GM12878 (cell line): ENCODE measurements around the gene FAM177B. TPM values are rescaled to one million over a fixed set of nuclear protein-coding genes. Genes with fewer than 3 reads are reported as not detected.

Source experiments
- ATAC-seq: fragments of 200-7000 bp; cut with Tn5 transposase; 3 replicates; pipeline ENCODE4 v1.9.1; 2020; ENCODE audit warnings: mild to moderate bottlenecking, moderate library complexity
- BruUV-seq: library from RNA; stranded (reverse); fragments of 400-500 nt; replicated peaks from 2 replicates; lab custom pipeline; 2021; lab: Mats Ljungman, UMichigan
- CTCF ChIA-PET: fragments of 300-600 bp; sonication (Branson Sonifier 250); formaldehyde crosslinking; extraction: SDS; loops from one replicate; lab custom pipeline; 2021; ENCODE audit warnings: inconsistent platforms; lab: Yijun Ruan, JAX
- POLR2A ChIA-PET: fragments of 350-600 bp; formaldehyde crosslinking; extraction: SDS; loops from one replicate; lab custom pipeline; 2021; ENCODE audit warnings: inconsistent platforms; lab: Charles Lee
- RAD21 ChIA-PET: fragments of 300-600 bp; sonication (Branson Sonifier 250); formaldehyde crosslinking; loops from one replicate; lab custom pipeline; 2023; ENCODE audit warnings: antibody characterized with exemption; ENCODE audit not compliant: unreplicated experiment; lab: Charles Lee
- SMC1A ChIA-PET: fragments of 300-600 bp; sonication (Branson Sonifier 250); formaldehyde crosslinking; loops from one replicate; lab custom pipeline; 2023; ENCODE audit not compliant: unreplicated experiment, uncharacterized antibody; lab: Charles Lee
- DNase-seq: peaks from one replicate; pipeline ENCODE4 v3.0.0-alpha.2; 2011; ENCODE audit warnings: low read depth, low spot score
- FAIRE-seq: peaks from 3 replicates; lab custom pipeline; 2011; peaks lifted over from hg19 to GRCh38; lab: Jason Lieb, UNC
- H2AFZ ChIP-seq: 2 replicates; pipeline ENCODE4 v1.6.0; 2011; ENCODE audit warnings: low read depth, low read length, control low read depth; ENCODE audit not compliant: control insufficient read depth
- H3K27ac ChIP-seq: 2 replicates; pipeline ENCODE4 v1.5.1; 2011; ENCODE audit warnings: control low read depth; ENCODE audit not compliant: control insufficient read depth, insufficient read depth
- H3K27me3 ChIP-seq, 2 experiments: replicated peaks in 1 of 2; 2 replicates each; pipeline versions ENCODE4 v1.6.0 to v1.6.1; 2011; ENCODE audit warnings: low read length in 1 of 2; ENCODE audit not compliant: control insufficient read depth in 2 of 2, insufficient read depth in 2 of 2
- H3K36me3 ChIP-seq, 2 experiments: 2 replicates each; pipeline ENCODE4 v1.5.1; 2011; ENCODE audit warnings: low read length in 1 of 2; ENCODE audit not compliant: control insufficient read depth in 2 of 2, insufficient read depth in 2 of 2
- H3K4me1 ChIP-seq: 2 replicates; pipeline ENCODE4 v1.6.1; 2011; ENCODE audit warnings: mild to moderate bottlenecking, low read length, moderate library complexity, mixed read lengths; ENCODE audit not compliant: control insufficient read depth, insufficient read depth
- H3K4me2 ChIP-seq: 2 replicates; pipeline ENCODE4 v1.6.0; 2011; ENCODE audit warnings: control low read depth; ENCODE audit not compliant: control insufficient read depth, insufficient read depth
- H3K4me3 ChIP-seq: fragments of 200-600 bp; sonication (generic); 2 replicates; pipeline ENCODE4 v1.5.1; 2016
- H3K79me2 ChIP-seq: 2 replicates; pipeline ENCODE4 v1.6.0; 2011; ENCODE audit warnings: low read length; ENCODE audit not compliant: control insufficient read depth, insufficient read depth
- H3K9ac ChIP-seq: 2 replicates; pipeline ENCODE4 v1.8.0; 2011; ENCODE audit warnings: low read length, control low read depth, mixed read lengths; ENCODE audit not compliant: control insufficient read depth, insufficient read depth
- H3K9me3 ChIP-seq: replicated peaks from 3 replicates; pipeline ENCODE4 v1.5.1; 2011; ENCODE audit warnings: mild to moderate bottlenecking, low read length; ENCODE audit not compliant: control insufficient read depth, insufficient read depth
- H4K20me1 ChIP-seq: 2 replicates; pipeline ENCODE4 v1.6.0; 2011; ENCODE audit not compliant: control insufficient read depth, insufficient read depth
- BCL11A ChIP-seq: IDR thresholded peaks from 2 replicates; pipeline ENCODE4 v1.6.1; 2011; ENCODE audit warnings: low read depth, low read length
- PBX3 ChIP-seq: IDR thresholded peaks from 2 replicates; pipeline ENCODE4 v1.6.1; 2011; ENCODE audit warnings: mild to moderate bottlenecking, low read depth, low read length, moderate library complexity; ENCODE audit not compliant: insufficient replicate concordance
- RELB ChIP-seq: fragments of 450-650 bp; IDR thresholded peaks from 2 replicates; pipeline ENCODE4 v1.6.1; 2017; ENCODE audit warnings: low read depth, mild to moderate bottlenecking, moderate library complexity
- SPI1 ChIP-seq: IDR thresholded peaks from 2 replicates; pipeline ENCODE4 v1.6.1; 2011; ENCODE audit warnings: low read depth, mild to moderate bottlenecking, low read length, moderate library complexity, borderline replicate concordance; ENCODE audit not compliant: insufficient read depth
- USF1 ChIP-seq: IDR thresholded peaks from 2 replicates; pipeline ENCODE4 v1.6.1; 2011; ENCODE audit warnings: borderline replicate concordance, low read depth, mild to moderate bottlenecking, moderate library complexity, mixed read lengths, low read length; ENCODE audit not compliant: insufficient read depth; ENCODE audit errors: extremely low read length
- WGBS: methylation state at CpG from one replicate; pipeline ENCODE4 v1.1.6; 2016; ENCODE audit warnings: low lambda C conversion rate; ENCODE audit not compliant: insufficient replicate concordance, insufficient coverage; ENCODE audit errors: missing lambda C conversion rate; 5-methylcytosine and 5-hydroxymethylcytosine counted together
- in situ Hi-C: fragments of 300-500 bp; cut with MboI; formaldehyde crosslinking; loops from 9 replicates; pipeline ENCODE4 v1.14.3; 2018; ENCODE audit warnings: mixed read lengths
- intact Hi-C: fragments of 100-400 bp; cut with micrococcal nuclease; formaldehyde crosslinking; loops from one replicate; pipeline ENCODE4 v1.14.2; 2022; ENCODE audit not compliant: unreplicated experiment
- polyA plus RNA-seq, 11 experiments: library from polyadenylated mRNA; depleted of rRNA in 4 of 11; unstranded in 6 of 11; stranded (reverse) in 5 of 11; fragments of >200 nt; fragmentation: Nextera tagmentation in 4 of 11; fragmentation: Illumina TruSeq in 1 of 11; extraction: Ambion mirVana in 4 of 11; extraction: Trizol in 1 of 11; gene quantifications; 1 replicate in 1 of 11; 2 replicates in 10 of 11; pipeline versions ENCODE4 v1.2.1 to v1.2.3, GENCODE V29; 2011 to 2016; ENCODE audit warnings: inconsistent platforms in 2 of 11, missing spikeins in 2 of 11, low read depth in 1 of 11
- total RNA-seq, 4 experiments: library from RNA; depleted of rRNA in 3 of 4; stranded (reverse); fragments of >200 nt in 3 of 4; fragmentation: Illumina TruSeq in 1 of 4; extraction: Trizol in 1 of 4; gene quantifications; 2 replicates each; pipeline versions ENCODE4 v1.2.1 to v1.2.3, GENCODE V29; 2013 to 2021

The FAM177B gene
- total and polyA plus RNA-seq, 10 of the 15 experiments (the other 5 are each of a cell fraction or from before 2014, with no cell fraction given): 0.06 TPM; not detected in 9

GRCh38 chr1:222754366-222755139 lies 17.6 kb downstream of the FAM177B start (continued):
- TF ChIP-seq PBX3 (no peak), RELB (no peak)

GRCh38 chr1:222757646-222758268 lies 20.8 kb downstream of the FAM177B start:
- H3K4me2 ChIP-seq: no peak overlapping the region
- BruUV-seq: no TSS peak
- no peaks in the 10 kb centered on the region for H3K79me2 ChIP-seq
- no peaks in the 10 kb centered on the region for H3K4me1 ChIP-seq
- H3K9me3 ChIP-seq: no peaks in the 10 kb centered on the region
- intact Hi-C loops (no loop called here), in situ Hi-C loops (no loop called here)
- no peak for TF ChIP-seq BCL11A
- no peak for TF ChIP-seq USF1
- no peak for TF ChIP-seq SPI1
- H3K9ac ChIP-seq: no peak overlapping the region
- FAIRE-seq (no peak), ATAC-seq (no peak), DNase-seq (no peak)
- no peaks in the 10 kb centered on the region for H4K20me1 ChIP-seq
- H2AFZ ChIP-seq: no peak overlapping the region
- no peak overlapping the region for H3K27ac ChIP-seq
- 56% methylated on average over 10 of the region's 10 CpGs for WGBS
- no peak overlapping the region for H3K4me3 ChIP-seq
- POLR2A ChIA-PET: no interaction called here
- SMC1A ChIA-PET: interaction anchor here (0.8 kb wide), 1 partner anchor 16 kb away, joined by 3 read pairs; no protein-coding TSS in a partner anchor
- RAD21 ChIA-PET: no interaction called here
- no peaks in the 10 kb centered on the region; a peak in 1 of 4 replicates for H3K27me3 ChIP-seq
- CTCF ChIA-PET: interaction anchor here (0.7 kb wide), 1 partner anchor 366 kb away, joined by 3 read pairs; no protein-coding TSS in a partner anchor
- H3K36me3 ChIP-seq: no peaks in the 10 kb centered on the region
